Natural killer cell treated with Interleukin-12 subunit alpha and Interleukin-12 subunit beta and Interleukin-15 and Interleukin-18, amount 100 ng/mL, for 72 hours (primary cell): ENCODE results near the gene ALG1. TPM values are rescaled to one million over a fixed set of nuclear protein-coding genes. Genes with fewer than 3 reads are reported as not detected.
A peak's percentile ranks its signal among the peaks of the same experiment; 100 is the strongest.
"Not testable (repeated sequence)": the region's sequence is repeated elsewhere in the genome, so short reads cannot be mapped to it uniquely, and the experiment has no call there.

ENCODE experiments used
- ATAC-seq, 2 donors: fragments of 150-1000 bp; cut with Tn5 transposase in 1 of 2; sonication (Bioruptor Pico), chemical (Tn5 transposase) in 1 of 2; 2 replicates each; pipeline ENCODE4 v1.10.0; 2021
- DNase-seq: peaks from one replicate; pipeline ENCODE4 v3.0.0; 2022; ENCODE audit warnings: low spot score
- H3K27ac Mint-ChIP-seq, 2 donors: 1 replicate in 1 of 2; 2 replicates in 1 of 2; pipeline ENCODE4 v1.8.0; 2022; ENCODE audit warnings: mixed read lengths in 2 of 2, mild to moderate bottlenecking in 1 of 2, moderate library complexity in 1 of 2
- H3K27me3 Mint-ChIP-seq, 2 donors: 1 replicate in 1 of 2; 2 replicates in 1 of 2; pipeline ENCODE4 v1.8.0; 2022; ENCODE audit warnings: mixed read lengths in 2 of 2
- H3K36me3 Mint-ChIP-seq: one replicate; pipeline ENCODE4 v1.8.0; 2022; ENCODE audit warnings: mixed read lengths
- H3K4me1 Mint-ChIP-seq, 2 donors: 1 replicate in 1 of 2; 2 replicates in 1 of 2; pipeline ENCODE4 v1.8.0; 2022; ENCODE audit warnings: low read depth in 2 of 2, mixed read lengths in 2 of 2, mild to moderate bottlenecking in 1 of 2
- H3K4me3 Mint-ChIP-seq: one replicate; pipeline ENCODE4 v1.8.0; 2022; ENCODE audit warnings: mixed read lengths
- H3K9me3 Mint-ChIP-seq: 2 replicates; pipeline ENCODE4 v1.8.0; 2022; ENCODE audit warnings: mixed read lengths
- total RNA-seq, 2 donors: library from RNA; stranded (reverse); gene quantifications; one replicate each; pipeline ENCODE4 v1.2.3, GENCODE V29; 2022

ALG1 gene
- total RNA-seq, 2 donors from 2014 or later = 24.3 to 37.3 TPM

DNA sequence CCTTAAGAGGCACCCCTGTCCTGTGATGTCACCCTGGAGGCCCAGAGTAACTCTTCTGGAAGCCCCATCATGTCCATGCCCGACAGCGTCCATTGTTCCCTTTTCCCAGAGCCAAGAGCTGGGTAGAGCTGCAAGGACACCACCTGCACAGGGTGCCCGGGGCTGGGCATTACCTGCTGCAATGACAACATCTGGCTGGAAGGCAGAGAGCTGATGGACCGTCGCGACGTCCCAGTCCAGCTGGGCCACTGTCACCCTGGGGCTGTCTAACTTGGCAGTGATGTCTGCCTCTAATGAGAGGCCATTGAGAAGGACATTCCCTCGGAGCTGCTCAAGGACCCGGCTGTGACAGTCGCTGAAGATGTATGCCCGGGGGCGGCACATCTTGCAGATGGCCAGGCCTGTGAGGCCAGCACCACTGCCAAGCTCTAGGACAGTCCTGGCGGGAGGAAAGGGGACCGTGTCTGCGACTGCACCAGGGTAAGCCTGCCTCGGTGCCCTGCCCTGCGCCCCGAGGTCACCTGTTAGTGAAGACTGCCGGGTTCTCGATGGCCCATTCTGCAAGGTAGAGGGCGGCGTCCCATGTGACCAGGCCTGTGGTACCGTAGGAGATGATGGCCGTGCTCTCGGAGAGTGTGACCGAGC lies 18.4 kb downstream of the ALG1 start:
- not testable (repeated sequence) for H3K27ac Mint-ChIP-seq, H3K27me3 Mint-ChIP-seq, H3K4me1 Mint-ChIP-seq, DNase-seq, H3K9me3 Mint-ChIP-seq, ATAC-seq, H3K4me3 Mint-ChIP-seq, H3K36me3 Mint-ChIP-seq

- DNase-seq, H3K9me3 Mint-ChIP-seq, ATAC-seq, H3K36me3 Mint-ChIP-seq, H3K4me1 Mint-ChIP-seq, H3K27ac Mint-ChIP-seq, H3K27me3 Mint-ChIP-seq, H3K4me3 Mint-ChIP-seq: not testable (repeated sequence)
These were observed 18.9 kb downstream of the ALG1 start for GRCh38 chr16:5090592-5090991.

GRCh38 chr16:5093081-5093480 lies 21.4 kb downstream of the ALG1 start:
- H3K27ac Mint-ChIP-seq, ATAC-seq, H3K4me3 Mint-ChIP-seq, H3K9me3 Mint-ChIP-seq, DNase-seq, H3K27me3 Mint-ChIP-seq, H3K36me3 Mint-ChIP-seq: not testable (repeated sequence)
- peaks cover 15 to 17% of the 10 kb centered on the region in 2 donors for H3K4me1 Mint-ChIP-seq

GRCh38 chr16:5093746-5094145 lies 22.1 kb downstream of the ALG1 start:
- not testable (repeated sequence) for H3K9me3 Mint-ChIP-seq, H3K36me3 Mint-ChIP-seq, H3K27me3 Mint-ChIP-seq, H3K4me3 Mint-ChIP-seq, DNase-seq, H3K27ac Mint-ChIP-seq, ATAC-seq
- peaks cover 16 to 17% of the 10 kb centered on the region in 2 donors for H3K4me1 Mint-ChIP-seq

- not testable (repeated sequence) for ATAC-seq, H3K4me3 Mint-ChIP-seq, H3K27ac Mint-ChIP-seq, H3K9me3 Mint-ChIP-seq, H3K36me3 Mint-ChIP-seq, H3K27me3 Mint-ChIP-seq, DNase-seq
- peaks cover 17 to 18% of the 10 kb centered on the region in 2 donors for H3K4me1 Mint-ChIP-seq
These were observed 23.6 kb downstream of the ALG1 start for GRCh38 chr16:5095145-5095830.

DNA sequence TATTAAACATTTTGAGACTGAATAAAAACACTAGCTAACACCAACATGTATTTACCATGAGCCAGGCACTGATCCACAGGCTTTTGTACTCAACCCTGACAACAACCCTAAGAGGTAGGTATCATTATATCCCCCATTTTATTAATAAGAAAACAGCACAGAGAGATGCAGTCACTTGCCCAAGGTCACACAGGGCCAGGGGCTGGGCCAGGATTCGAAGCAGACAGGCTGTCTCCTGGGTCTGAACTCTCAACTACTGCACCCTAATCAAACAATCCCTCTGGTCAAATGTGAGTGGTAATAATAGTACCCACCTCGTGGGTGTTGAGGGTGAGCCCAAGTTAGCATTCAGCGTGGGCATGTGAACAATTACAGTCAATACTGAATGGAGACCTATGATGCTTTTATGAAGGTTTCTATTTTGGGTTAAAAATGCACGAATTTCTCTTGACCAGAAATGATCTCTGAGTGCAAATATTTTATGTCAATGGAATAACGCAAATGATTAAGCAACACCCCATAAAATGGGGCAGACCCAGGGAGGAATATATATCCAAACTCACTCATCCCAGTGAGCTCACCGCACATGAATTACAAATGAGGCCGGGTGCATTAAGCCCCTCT lies 24.9 kb downstream of the ALG1 start:
- not testable (repeated sequence) for H3K27me3 Mint-ChIP-seq, H3K9me3 Mint-ChIP-seq, ATAC-seq, H3K36me3 Mint-ChIP-seq, DNase-seq
- Mint-ChIP-seq H3K4me3 (peak overlapping the region; percentile 90), H3K4me1 (peaks cover 17 to 18% of the 10 kb centered on the region in 2 donors), H3K27ac (peak overlapping the region; percentile 77 to 85)

GRCh38 chr16:5097061-5097469 lies 25.4 kb downstream of the ALG1 start:
- not testable (repeated sequence) for H3K27me3 Mint-ChIP-seq, H3K9me3 Mint-ChIP-seq, ATAC-seq, H3K36me3 Mint-ChIP-seq, DNase-seq
- H3K4me3 Mint-ChIP-seq = peak overlapping the region; percentile 90
- H3K4me1 Mint-ChIP-seq = peaks cover 14 to 15% of the 10 kb centered on the region in 2 donors
- peak overlapping the region; percentile 77 to 85 for H3K27ac Mint-ChIP-seq

- Mint-ChIP-seq H3K4me1 (peaks cover 11 to 12% of the 10 kb centered on the region in 2 donors), H3K27ac (peak within 1 kb of the TSS; percentile 77 to 85), H3K4me3 (peak within 1 kb of the TSS; percentile 90)
- DNase-seq = peak; percentile 98
- H3K9me3 Mint-ChIP-seq, H3K36me3 Mint-ChIP-seq, H3K27me3 Mint-ChIP-seq: not testable (repeated sequence)
- ATAC-seq = peak; percentile 100
These were observed 26.0 kb downstream of the ALG1 start, which contains the start of gene EEF2KMT for GRCh38 chr16:5097470-5098220. Gene EEF2KMT (minus strand): TSS chr16:5097795. CDS start chr16:5097739, 56 bp downstream.

DNA sequence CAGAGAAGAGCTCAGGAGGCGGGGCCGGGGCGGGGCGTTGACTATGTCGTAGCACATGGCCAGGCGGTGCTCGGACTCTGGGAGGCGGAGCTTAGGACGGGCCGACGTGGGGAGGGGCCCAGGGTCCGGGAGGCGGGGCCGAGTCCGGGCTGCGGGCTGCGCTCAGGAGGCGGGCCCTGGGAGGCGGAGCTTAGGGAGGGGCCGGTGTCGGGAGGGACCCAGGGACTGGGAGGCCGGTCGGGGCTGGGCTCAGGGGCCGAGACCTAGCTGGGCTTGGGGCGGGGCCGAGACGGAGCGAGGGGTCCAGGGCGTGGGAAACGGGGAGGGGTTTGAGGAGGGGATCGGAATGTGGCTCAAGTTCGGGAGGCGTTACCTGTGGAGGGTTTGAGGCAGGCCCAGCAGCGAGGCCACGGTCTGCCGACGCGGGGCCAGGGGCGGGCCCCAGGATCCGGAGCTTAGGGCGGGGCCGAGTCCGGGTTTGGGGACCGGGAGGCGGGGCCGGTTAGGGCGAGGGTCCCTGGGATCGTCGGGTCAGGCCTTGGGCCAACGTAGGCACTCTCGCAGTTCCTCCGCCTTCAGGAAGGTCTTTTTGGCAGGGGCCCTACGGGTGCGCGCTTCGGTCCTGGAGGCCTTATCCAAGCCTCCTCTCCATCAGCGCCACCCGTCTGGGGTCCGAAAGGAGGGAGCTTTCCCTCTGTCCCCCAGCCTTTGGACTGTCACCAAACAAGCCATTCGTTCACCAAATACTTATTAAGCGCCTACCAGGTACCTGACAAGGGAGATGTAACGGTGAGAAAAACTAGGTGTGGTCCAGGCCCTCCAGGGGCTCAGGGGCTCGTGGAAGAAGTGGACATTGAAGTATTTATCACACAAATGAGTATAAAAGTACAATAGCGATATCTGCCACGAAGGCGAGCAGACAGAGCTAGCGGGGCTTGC lies 26.8 kb downstream of the ALG1 start:
- H3K36me3 Mint-ChIP-seq, H3K27me3 Mint-ChIP-seq, H3K9me3 Mint-ChIP-seq: not testable (repeated sequence)
- DNase-seq = peak; percentile 76
- peak overlapping the region; percentile 77 to 82 for H3K27ac Mint-ChIP-seq
- peaks cover 11 to 12% of the 10 kb centered on the region in 2 donors for H3K4me1 Mint-ChIP-seq
- peak; percentile 79 to 84 for ATAC-seq
- peak overlapping the region; percentile 90 for H3K4me3 Mint-ChIP-seq

GRCh38 chr16:5099174-5099573 lies 27.5 kb downstream of the ALG1 start:
- not testable (repeated sequence) for H3K27me3 Mint-ChIP-seq, H3K36me3 Mint-ChIP-seq, H3K4me3 Mint-ChIP-seq, DNase-seq, ATAC-seq, H3K9me3 Mint-ChIP-seq
- Mint-ChIP-seq H3K4me1 (peaks cover 11 to 12% of the 10 kb centered on the region in 2 donors), H3K27ac (peak overlapping the region in 1 of 2 donors; percentile 82)

DNA sequence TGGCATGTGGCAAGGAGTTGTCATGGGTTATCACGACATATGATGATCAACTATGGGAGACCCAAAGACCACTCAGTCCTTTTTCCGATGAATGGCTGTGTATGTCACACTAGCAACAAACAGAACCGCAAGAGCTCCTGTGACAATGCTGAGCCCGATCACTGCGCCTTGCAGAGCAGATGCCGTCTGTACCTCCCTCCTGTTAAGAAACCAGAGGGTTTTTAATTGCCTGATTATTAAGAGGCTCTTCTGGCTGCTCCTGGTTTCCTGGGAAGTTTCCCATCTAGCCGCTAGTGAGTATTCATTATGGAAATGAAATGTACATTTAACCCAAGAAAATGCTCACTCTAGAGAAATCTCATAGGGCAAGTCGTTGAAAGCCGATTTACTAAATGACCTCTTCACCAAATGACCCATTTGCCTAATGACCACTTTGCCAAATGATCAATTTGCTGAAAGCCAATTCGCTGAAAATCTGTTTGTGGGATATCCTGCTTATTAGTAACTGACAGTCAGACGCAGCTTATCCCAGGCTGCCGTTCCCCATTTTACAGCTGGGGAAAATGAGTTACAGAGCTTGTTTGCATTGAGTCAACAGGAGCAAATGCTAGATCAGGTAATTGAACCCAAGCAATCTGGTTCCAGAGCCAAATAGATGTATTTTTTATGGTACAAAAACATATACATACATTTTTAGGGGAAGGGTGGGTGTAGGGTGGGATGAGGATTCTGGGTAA lies 31.8 kb downstream of the ALG1 start:
- DNase-seq, H3K4me1 Mint-ChIP-seq, ATAC-seq, H3K4me3 Mint-ChIP-seq, H3K27me3 Mint-ChIP-seq, H3K9me3 Mint-ChIP-seq, H3K36me3 Mint-ChIP-seq, H3K27ac Mint-ChIP-seq: not testable (repeated sequence)

GRCh38 chr16:5105039-5105438 lies 33.4 kb downstream of the ALG1 start:
- H3K9me3 Mint-ChIP-seq, H3K4me1 Mint-ChIP-seq, DNase-seq, ATAC-seq, H3K27ac Mint-ChIP-seq, H3K4me3 Mint-ChIP-seq, H3K27me3 Mint-ChIP-seq, H3K36me3 Mint-ChIP-seq: not testable (repeated sequence)
